GM21576 (cell line): ENCODE results near the gene LHB.
"Not testable (repeated sequence)": the region's sequence is repeated elsewhere in the genome, so short reads cannot be mapped to it uniquely, and the experiment has no call there.

Source experiments
- ATAC-seq: cut with Tn5 transposase; IDR thresholded peaks from one replicate; pipeline ENCODE4 v1.9.1; 2021; ENCODE audit warnings: mild to moderate bottlenecking, moderate library complexity; ENCODE audit not compliant: unreplicated experiment

Gene LHB

GRCh38 chr19:49017041-49017665 is at the start of gene LHB:
LHB (minus strand) TSS chr19:49017091; CDS start chr19:49017081, 10 bp downstream.
- ATAC-seq, result no peak

- ATAC-seq, result no peak
These were observed 49.1 kb upstream of the LHB start for GRCh38 chr19:49065905-49066512.

- no peak for ATAC-seq
These were observed 48.1 kb upstream of the LHB start, which contains the start of gene NTF4 for GRCh38 chr19:49064768-49065611. NTF4 (minus strand) TSS chr19:49064818; CDS start chr19:49061997, 2,821 bp downstream.

- ATAC-seq, result no peak
These were observed 47.2 kb upstream of the LHB start for GRCh38 chr19:49064029-49064629.

- no peak for ATAC-seq
These were observed 44.6 kb upstream of the LHB start for GRCh38 chr19:49061445-49061844.

- ATAC-seq, result no peak
These were observed 44.1 kb upstream of the LHB start for GRCh38 chr19:49061000-49061399.

GRCh38 chr19:49059053-49059452 is 42.2 kb upstream of the LHB start:
- ATAC-seq, result no peak

- no peak for ATAC-seq
These were observed 41.7 kb upstream of the LHB start for GRCh38 chr19:49058562-49058961.

GRCh38 chr19:49057636-49058234 is 40.8 kb upstream of the LHB start, which contains the start of gene CGB7:
CGB7 (minus strand) TSS chr19:49057749; CDS start chr19:49055375, 2,374 bp downstream.
- ATAC-seq, result no peak

GRCh38 chr19:49056902-49057596 is 40.2 kb upstream of the LHB start:
- not testable (repeated sequence) for ATAC-seq

GRCh38 chr19:49056101-49056901 is 39.4 kb upstream of the LHB start:
- no peak for ATAC-seq

GRCh38 chr19:49050376-49051033 is 33.6 kb upstream of the LHB start:
- not testable (repeated sequence) for ATAC-seq

GRCh38 chr19:49049834-49050233 is 32.9 kb upstream of the LHB start:
- not testable (repeated sequence) for ATAC-seq

GRCh38 chr19:49049011-49049410 is 32.1 kb upstream of the LHB start, which contains the start of gene CGB8:
CGB8 (minus strand) TSS chr19:49049111; CDS start chr19:49048739, 372 bp downstream.
- ATAC-seq, result not testable (repeated sequence)

- not testable (repeated sequence) for ATAC-seq
These were observed 26.7 kb upstream of the LHB start, which contains the start of gene CGB5 for GRCh38 chr19:49043548-49043947. CGB5 (plus strand) TSS chr19:49043848; CDS start chr19:49044210, 362 bp downstream.

- not testable (repeated sequence) for ATAC-seq
These were observed 25.8 kb upstream of the LHB start for GRCh38 chr19:49042666-49043065.

GRCh38 chr19:49042177-49042576 is 25.3 kb upstream of the LHB start:
- no peak for ATAC-seq

GRCh38 chr19:49039736-49040135 is 22.8 kb upstream of the LHB start:
- ATAC-seq, result not testable (repeated sequence)
